PC-3 (cell line): ENCODE data around the gene DDAH2. TPM values are rescaled to one million over a fixed set of nuclear protein-coding genes. Genes with fewer than 3 reads are reported as not detected.
A peak's percentile ranks its signal among the peaks of the same experiment; 100 is the strongest.

Experiments used
- ATAC-seq: fragments of 200-7000 bp; cut with Tn5 transposase; 2 replicates; pipeline ENCODE4 v1.9.1; 2020; ENCODE audit warnings: mild to moderate bottlenecking, moderate library complexity
- BruUV-seq: library from RNA; stranded (reverse); fragments of 400-500 nt; replicated peaks from 2 replicates; lab custom pipeline; 2021; lab: Mats Ljungman, UMichigan
- CTCF ChIA-PET: fragments of 300-600 bp; sonication (Branson Sonifier 250); formaldehyde crosslinking; loops from one replicate; lab custom pipeline; 2022; ENCODE audit warnings: antibody characterized with exemption; lab: Charles Lee
- POLR2A ChIA-PET: fragments of 300-600 bp; sonication (Branson Sonifier 250); formaldehyde crosslinking; loops from one replicate; lab custom pipeline; 2022; ENCODE audit warnings: antibody characterized with exemption; ENCODE audit not compliant: unreplicated experiment; lab: Charles Lee
- DNase-seq: peaks from one replicate; pipeline ENCODE4 v3.0.0-alpha.2; 2015
- H2AFZ ChIP-seq: fragments of 300-600 bp; sonication (generic); 2 replicates; pipeline ENCODE4 v1.6.0; 2016; ENCODE audit warnings: antibody characterized with exemption, low read length
- H3F3A ChIP-seq: fragments of 300-600 bp; sonication (generic); one replicate; pipeline ENCODE4 v1.6.0; 2017; ENCODE audit warnings: antibody characterized with exemption, low read length, control low read depth, mild to moderate bottlenecking; ENCODE audit not compliant: unreplicated experiment
- H3K27ac ChIP-seq: fragments of 300-600 bp; sonication (generic); 2 replicates; pipeline ENCODE4 v1.5.1; 2016; ENCODE audit warnings: mild to moderate bottlenecking, low read length
- H3K27me3 ChIP-seq: fragments of 300-600 bp; sonication (generic); 2 replicates; pipeline ENCODE4 v1.6.1; 2016; ENCODE audit warnings: low read length, mixed read lengths
- H3K36me3 ChIP-seq: fragments of 300-600 bp; sonication (generic); 2 replicates; pipeline ENCODE4 v1.6.1; 2016; ENCODE audit warnings: low read depth, mixed run types, low read length, mixed read lengths
- H3K4me1 ChIP-seq: fragments of 300-600 bp; sonication (generic); 2 replicates; pipeline ENCODE4 v1.5.1; 2016; ENCODE audit warnings: low read length; ENCODE audit not compliant: insufficient read depth
- H3K4me2 ChIP-seq: fragments of 300-600 bp; sonication (generic); 2 replicates; pipeline ENCODE4 v1.6.0; 2016; ENCODE audit warnings: low read length
- H3K4me3 ChIP-seq: fragments of 300-600 bp; sonication (generic); 2 replicates; pipeline ENCODE4 v1.5.1; 2016; ENCODE audit warnings: mild to moderate bottlenecking, low read length, mixed read lengths
- H3K79me2 ChIP-seq: fragments of 300-600 bp; sonication (generic); 2 replicates; pipeline ENCODE4 v1.6.1; 2017; ENCODE audit warnings: low read length, mixed read lengths
- H3K9ac ChIP-seq: fragments of 300-600 bp; sonication (generic); 2 replicates; pipeline ENCODE4 v1.6.0; 2016; ENCODE audit warnings: mild to moderate bottlenecking, low read length
- H3K9me2 ChIP-seq: fragments of 300-600 bp; sonication (generic); replicated peaks from 2 replicates; pipeline ENCODE4 v1.6.1; 2016; ENCODE audit warnings: mixed run types, low read length, mixed read lengths
- H3K9me3 ChIP-seq: fragments of 300-600 bp; sonication (generic); 2 replicates; pipeline ENCODE4 v1.6.1; 2016; ENCODE audit warnings: low read length, mixed read lengths
- H4K20me1 ChIP-seq: fragments of 300-600 bp; sonication (generic); 2 replicates; pipeline ENCODE4 v1.6.1; 2016; ENCODE audit warnings: low read length, mixed read lengths
- EZH2 ChIP-seq: fragments of 300-600 bp; sonication (generic); IDR thresholded peaks from one replicate; pipeline ENCODE4 v1.6.1; 2017; ENCODE audit warnings: antibody characterized with exemption, mild to moderate bottlenecking, low read length; ENCODE audit not compliant: unreplicated experiment
- EZH2phosphoT487 ChIP-seq: fragments of 300-600 bp; sonication (generic); IDR thresholded peaks from 2 replicates; pipeline ENCODE4 v1.6.1; 2018; ENCODE audit warnings: mild to moderate bottlenecking, antibody characterized with exemption, low read length, borderline replicate concordance
- intact Hi-C: fragments of 100-400 bp; cut with micrococcal nuclease; formaldehyde crosslinking; loops from 2 replicates; pipeline ENCODE4 v1.9.0; 2023
- total RNA-seq: library from RNA; depleted of rRNA; stranded (reverse); fragments of >200 nt; gene quantifications from 2 replicates; pipeline ENCODE4 v1.2.3, GENCODE V29; 2014
- TF ChIP-seq, protein P1 (sequence below): fragments of 300-600 bp; sonication (generic); conservative IDR thresholded peaks from 2 replicates; pipeline ENCODE4 v1.5.1; 2017; ENCODE audit warnings: antibody characterized with exemption, low read depth, mild to moderate bottlenecking, low read length

The DDAH2 gene
- total RNA-seq, 1 experiment from 2014 or later: 65.5 TPM

DNA sequence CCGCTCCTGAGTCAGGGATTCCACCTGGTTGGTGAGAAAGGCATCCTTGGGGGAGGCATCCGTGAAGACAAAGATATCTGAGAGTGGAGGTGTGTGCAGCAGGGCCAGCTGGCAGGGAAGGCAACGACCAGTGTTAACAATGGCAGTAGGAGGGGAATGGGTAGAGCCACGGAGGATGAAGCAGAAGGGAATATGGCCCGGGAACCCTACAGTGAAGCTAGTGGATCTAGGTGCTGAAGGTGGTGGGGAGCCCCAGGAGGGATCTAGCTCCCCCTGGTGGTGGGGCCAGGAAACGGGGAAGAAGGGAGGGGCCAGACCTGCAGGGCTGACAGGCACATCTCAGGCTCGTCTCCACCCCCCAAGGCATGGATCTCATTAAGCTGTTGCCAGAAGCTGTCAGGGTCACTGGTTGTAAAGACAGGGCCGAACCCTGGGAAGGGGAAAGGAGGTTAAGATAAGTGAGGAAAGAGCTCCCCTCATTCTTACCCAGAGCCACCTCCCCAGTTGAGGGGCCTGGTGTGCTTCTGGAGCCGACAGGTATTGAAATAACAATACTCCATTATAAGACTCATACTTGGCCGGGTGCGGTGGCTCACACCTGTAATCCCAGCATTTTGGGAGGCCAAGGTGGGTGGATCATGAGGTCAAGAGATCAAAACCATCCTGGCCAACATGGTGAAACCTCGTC lies 40.7 kb upstream of the DDAH2 start:
- peak; percentile 64 for ATAC-seq

DNA sequence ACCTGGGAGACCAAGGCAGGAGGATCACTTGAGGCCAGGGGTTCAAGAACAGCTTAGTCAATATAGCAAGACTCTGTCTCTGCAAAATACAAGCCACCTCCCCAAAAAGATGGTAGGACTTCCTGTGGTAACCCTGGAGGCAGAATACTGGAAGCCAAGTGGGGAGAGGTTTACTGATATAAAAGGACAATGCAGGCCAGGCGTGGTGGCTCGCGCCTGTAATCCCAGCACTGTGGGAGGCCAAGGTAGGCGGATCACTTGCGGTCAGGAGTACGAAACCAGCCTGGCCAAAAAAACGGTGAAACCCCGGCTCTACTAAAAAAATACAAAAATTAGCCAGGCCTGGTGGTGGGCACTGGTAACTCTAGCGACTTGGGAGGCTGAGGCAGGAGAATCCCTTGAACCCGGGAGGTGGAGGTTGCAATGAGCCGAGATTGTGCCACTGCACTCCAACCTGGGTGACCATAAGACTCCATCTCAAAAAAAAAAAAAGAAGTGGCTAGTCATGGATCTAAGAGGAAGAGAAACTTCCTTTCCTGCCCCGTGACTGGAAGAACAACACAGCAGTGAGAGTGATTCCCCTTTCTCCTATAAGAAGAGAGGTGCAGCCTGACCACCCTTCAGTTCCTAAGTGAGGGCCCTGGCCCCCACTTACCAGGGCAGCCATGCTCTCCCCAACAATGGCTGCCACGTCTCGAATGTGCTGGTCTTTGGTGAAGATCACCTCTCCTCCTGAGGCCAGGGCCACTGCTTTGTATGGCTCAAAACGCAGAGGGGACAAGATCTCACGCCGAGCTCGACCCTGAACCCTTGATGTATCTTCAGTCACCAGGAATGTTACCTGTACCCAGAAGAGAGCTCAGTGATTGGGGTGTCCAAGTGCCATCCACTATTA lies 39.5 kb upstream of the DDAH2 start:
- no peak for TF ChIP-seq EZH2phosphoT487
- TF ChIP-seq, protein P1, sequence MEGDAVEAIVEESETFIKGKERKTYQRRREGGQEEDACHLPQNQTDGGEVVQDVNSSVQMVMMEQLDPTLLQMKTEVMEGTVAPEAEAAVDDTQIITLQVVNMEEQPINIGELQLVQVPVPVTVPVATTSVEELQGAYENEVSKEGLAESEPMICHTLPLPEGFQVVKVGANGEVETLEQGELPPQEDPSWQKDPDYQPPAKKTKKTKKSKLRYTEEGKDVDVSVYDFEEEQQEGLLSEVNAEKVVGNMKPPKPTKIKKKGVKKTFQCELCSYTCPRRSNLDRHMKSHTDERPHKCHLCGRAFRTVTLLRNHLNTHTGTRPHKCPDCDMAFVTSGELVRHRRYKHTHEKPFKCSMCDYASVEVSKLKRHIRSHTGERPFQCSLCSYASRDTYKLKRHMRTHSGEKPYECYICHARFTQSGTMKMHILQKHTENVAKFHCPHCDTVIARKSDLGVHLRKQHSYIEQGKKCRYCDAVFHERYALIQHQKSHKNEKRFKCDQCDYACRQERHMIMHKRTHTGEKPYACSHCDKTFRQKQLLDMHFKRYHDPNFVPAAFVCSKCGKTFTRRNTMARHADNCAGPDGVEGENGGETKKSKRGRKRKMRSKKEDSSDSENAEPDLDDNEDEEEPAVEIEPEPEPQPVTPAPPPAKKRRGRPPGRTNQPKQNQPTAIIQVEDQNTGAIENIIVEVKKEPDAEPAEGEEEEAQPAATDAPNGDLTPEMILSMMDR: no peak
- no peaks in the 10 kb centered on the region for H3K27me3 ChIP-seq
- H3K9me2 ChIP-seq: no peaks in the 10 kb centered on the region
- no peak overlapping the region for H2AFZ ChIP-seq
- 0 out of 2 replicates have a peak, but pooled peaks cover under 1% of the 10 kb centered on the region for H3K4me1 ChIP-seq
- no peaks in the 10 kb centered on the region for H4K20me1 ChIP-seq
- peaks cover 2% of the 10 kb centered on the region; the same call in 1 of the 2 replicates for H3K36me3 ChIP-seq
- no peaks in the 10 kb centered on the region for H3K79me2 ChIP-seq
- no peak overlapping the region for H3K9ac ChIP-seq
- ChIA-PET POLR2A (no interaction called here), CTCF (interaction anchor here (1.4 kb wide), 1 partner anchor 16 kb away, joined by 6 read pairs; no protein-coding TSS in a partner anchor)
- H3K9me3 ChIP-seq: no peaks in the 10 kb centered on the region
- no peaks in the 10 kb centered on the region for H3F3A ChIP-seq
- no TSS peak for BruUV-seq
- intact Hi-C loops: loop anchor here (1.0 to 10.0 kb wide), 3 partner anchors 39 to 88 kb away; partner anchors contain the start of genes DDAH2 and LY6G6D
- no peak overlapping the region for H3K4me2 ChIP-seq
- ATAC-seq: no peak
- no peak overlapping the region for H3K27ac ChIP-seq
- no peak for DNase-seq
- no peak overlapping the region for H3K4me3 ChIP-seq

More for the DNA sequence above, 40.7 kb upstream of the DDAH2 start:
- Histone ChIP-seq H3K27ac (no peak overlapping the region), H3K4me2 (no peak overlapping the region), H3K4me3 (no peak overlapping the region), H3K9me3 (no peaks in the 10 kb centered on the region), H3K4me1 (no peaks in the 10 kb centered on the region), H4K20me1 (no peaks in the 10 kb centered on the region), H3K9me2 (no peaks in the 10 kb centered on the region), H3K9ac (no peak overlapping the region), H3K36me3 (peaks cover 2% of the 10 kb centered on the region; the same call in 1 of the 2 replicates), H3K27me3 (no peaks in the 10 kb centered on the region), H3F3A (no peaks in the 10 kb centered on the region), H3K79me2 (no peaks in the 10 kb centered on the region), H2AFZ (no peak overlapping the region)
- intact Hi-C loops: loop anchor here (1.0 to 10.0 kb wide), 3 partner anchors 41 to 90 kb away; partner anchors contain the start of genes DDAH2 and LY6G6D
- BruUV-seq: no TSS peak
- ChIA-PET CTCF (interaction anchor here (0.6 to 1.4 kb wide), 9 partner anchors 17 to 174 kb away, joined by 3 to 7 read pairs (median 3); partner anchors contain the start of genes DDAH2, LY6G5C and MSH5), POLR2A (interaction anchor here (0.7 kb wide), 1 partner anchor 189 kb away, joined by 3 read pairs; no protein-coding TSS in a partner anchor)
- DNase-seq: peak; percentile 85
- TF ChIP-seq EZH2phosphoT487 (no peak), EZH2 (no peak)
- TF ChIP-seq, protein P1: peak; percentile 92
